Renal pelvis (tissue), 3 donors: ENCODE measurements around the gene RHOV. TPM values are rescaled to one million over a fixed set of nuclear protein-coding genes. Genes with fewer than 3 reads are reported as not detected.

Experiments used
- polyA plus RNA-seq, 3 donors: library from polyadenylated mRNA; unstranded; fragments of 120-200 nt; gene quantifications; one replicate each; pipeline ENCODE4 v1.2.1, GENCODE V29; 2013; ENCODE audit not compliant: insufficient read length in 3 of 3

Gene RHOV
- polyA plus RNA-seq, 3 donors = 1.7 to 2.0 (median 1.8) TPM

Other genes starting within 250 kb of the RHOV start
- 10 to 100 TPM; 12.1 to 14.4 (median 13.4) TPM for gene RAD51, start 179.1 kb downstream of the RHOV start, polyA plus RNA-seq
- gene RMDN3, start 119.0 kb downstream of the RHOV start, polyA plus RNA-seq = 10 to 100 TPM; 40.8 to 46.8 (median 45.2) TPM
- 10 to 100 TPM; 40.6 to 59.4 (median 58.9) TPM for gene GCHFR, start 110.2 kb downstream of the RHOV start, polyA plus RNA-seq
- 1 to 10 TPM; 2.3 to 5.4 (median 5.0) TPM for gene C15orf62, start 104.3 kb downstream of the RHOV start, polyA plus RNA-seq
- 10 to 100 TPM; 25.8 to 27.7 (median 27.7) TPM for gene ZFYVE19, start 67.1 kb downstream of the RHOV start, polyA plus RNA-seq
- 10 to 100 TPM; 38.5 to 43.7 (median 38.7) TPM for gene DNAJC17, start 66.8 kb downstream of the RHOV start, polyA plus RNA-seq
- gene PPP1R14D, start 45.5 kb downstream of the RHOV start, polyA plus RNA-seq = under 1 TPM; 0.46 to 0.69 (median 0.50) TPM
- gene SPINT1, start 30.2 kb downstream of the RHOV start, polyA plus RNA-seq = 10 to 100 TPM; 72.4 to 75.5 (median 73.6) TPM
- 10 to 100 TPM; 18.4 to 20.5 (median 20.2) TPM for gene VPS18, start 20.2 kb upstream of the RHOV start, polyA plus RNA-seq
- gene DLL4, start 55.1 kb upstream of the RHOV start, polyA plus RNA-seq = 1 to 10 TPM; 6.6 to 8.6 (median 7.3) TPM
- 1 to 10 TPM; 2.5 to 3.8 (median 3.3) TPM for gene CHAC1, start 79.2 kb upstream of the RHOV start, polyA plus RNA-seq
- 10 to 100 TPM; 23.1 to 25.7 (median 25.7) TPM for gene INO80, start 242.0 kb upstream of the RHOV start, polyA plus RNA-seq